HG03039 (cell line): Measurements from ENCODE around the gene IKZF1.

Experiments used
- ATAC-seq: cut with Tn5 transposase; IDR thresholded peaks from one replicate; pipeline ENCODE4 v1.9.1; 2021; ENCODE audit warnings: mild to moderate bottlenecking, moderate library complexity; ENCODE audit not compliant: unreplicated experiment

The IKZF1 gene

GRCh38 chr7:50369143-50370026 is 64.9 kb downstream of the IKZF1 start:
- no peak for ATAC-seq

DNA sequence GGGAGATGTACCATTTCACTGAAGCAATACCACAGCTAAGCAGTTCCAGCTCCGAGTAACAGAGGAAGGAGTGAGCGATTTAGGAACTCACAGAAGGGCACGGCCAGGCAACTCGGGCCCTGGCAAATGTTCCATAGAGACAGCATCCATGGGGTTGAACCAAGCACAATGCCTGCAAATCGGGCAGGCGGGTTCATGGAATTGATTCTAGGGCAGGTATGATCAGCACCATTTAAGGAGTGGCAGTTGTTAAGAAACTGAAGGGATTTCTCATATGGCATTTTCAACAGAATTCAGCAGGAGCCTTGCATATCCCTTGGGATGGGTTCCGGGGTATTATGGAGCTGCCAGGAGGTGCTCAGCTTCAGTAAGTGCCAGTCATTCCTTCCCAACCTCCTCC is 66.4 kb downstream of the IKZF1 start:
- ATAC-seq: no peak

DNA sequence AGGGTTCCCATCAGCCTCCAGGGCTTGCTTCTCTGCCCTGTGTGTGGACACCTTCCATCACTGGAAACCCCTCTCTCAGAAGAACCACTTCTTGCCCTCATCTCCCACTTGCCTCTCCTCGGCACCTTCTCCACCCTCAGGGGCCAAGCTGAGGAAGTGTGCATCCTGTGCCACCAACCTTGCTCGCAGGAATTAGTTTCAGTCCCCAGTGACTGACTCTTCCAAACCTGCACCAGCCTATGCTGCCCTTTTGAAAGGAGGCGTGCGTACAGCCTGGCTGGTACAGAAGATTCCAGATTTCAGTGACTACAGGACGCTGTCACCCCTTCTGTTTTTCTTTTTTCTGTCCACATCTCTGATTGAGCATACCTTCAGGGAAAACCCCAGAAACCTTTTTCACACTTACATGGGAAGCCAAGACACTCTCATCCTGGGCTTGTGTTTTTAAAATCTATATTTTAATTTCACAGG is 67.1 kb downstream of the IKZF1 start:
- ATAC-seq: no peak

DNA sequence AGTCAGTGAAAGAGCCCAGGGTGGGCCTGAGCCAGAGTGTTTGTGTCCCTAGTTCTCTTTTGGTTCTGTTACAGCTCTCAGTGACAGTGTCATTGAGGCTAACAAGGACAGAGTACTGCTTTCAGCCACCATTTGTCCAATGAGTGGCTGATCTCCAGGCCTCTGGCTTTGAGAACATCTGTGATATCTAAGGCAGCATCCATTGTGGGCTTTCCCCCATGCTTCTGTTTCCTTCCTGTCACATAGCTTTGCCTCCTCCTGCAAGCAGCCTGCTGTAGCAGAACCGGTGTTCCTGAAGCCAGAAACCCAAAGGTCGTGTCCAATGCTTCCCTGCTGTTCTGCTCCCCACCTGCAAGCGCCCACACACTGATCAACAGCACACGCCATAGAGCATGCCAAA is 68.4 kb downstream of the IKZF1 start:
- no peak for ATAC-seq

DNA sequence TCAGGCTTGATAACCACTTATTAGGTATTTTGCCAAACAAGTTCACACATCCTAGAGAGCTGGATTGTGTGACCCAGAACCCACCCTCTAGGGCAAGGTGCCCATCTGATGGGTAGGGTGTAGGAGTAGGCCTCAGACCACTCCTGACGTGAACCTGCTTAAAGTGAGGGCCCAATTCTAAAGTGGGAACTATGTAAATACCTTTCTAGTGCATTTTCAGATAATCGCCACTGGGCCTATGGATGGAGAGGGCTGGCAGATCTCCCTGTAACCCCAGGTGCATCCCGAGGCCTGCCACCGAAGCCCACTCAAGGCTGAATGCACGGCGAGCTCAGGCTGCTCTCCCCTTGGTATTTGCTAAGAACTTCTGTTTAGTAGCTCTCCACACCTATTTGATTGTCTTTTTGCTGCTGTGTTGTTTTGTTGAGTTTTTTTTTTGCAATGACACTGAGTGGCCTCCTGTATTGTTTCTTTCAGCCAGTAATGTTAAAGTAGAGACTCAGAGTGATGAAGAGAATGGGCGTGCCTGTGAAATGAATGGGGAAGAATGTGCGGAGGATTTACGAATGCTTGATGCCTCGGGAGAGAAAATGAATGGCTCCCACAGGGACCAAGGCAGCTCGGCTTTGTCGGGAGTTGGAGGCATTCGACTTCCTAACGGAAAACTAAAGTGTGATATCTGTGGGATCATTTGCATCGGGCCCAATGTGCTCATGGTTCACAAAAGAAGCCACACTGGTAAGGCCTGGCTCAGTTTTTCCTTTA is 71.7 kb downstream of the IKZF1 start:
- no peak for ATAC-seq

GRCh38 chr7:50377356-50377755 is 72.8 kb downstream of the IKZF1 start:
- ATAC-seq: no peak

GRCh38 chr7:50379082-50379481 is 74.6 kb downstream of the IKZF1 start:
- ATAC-seq: no peak

GRCh38 chr7:50379539-50379938 is 75.0 kb downstream of the IKZF1 start:
- no peak for ATAC-seq

DNA sequence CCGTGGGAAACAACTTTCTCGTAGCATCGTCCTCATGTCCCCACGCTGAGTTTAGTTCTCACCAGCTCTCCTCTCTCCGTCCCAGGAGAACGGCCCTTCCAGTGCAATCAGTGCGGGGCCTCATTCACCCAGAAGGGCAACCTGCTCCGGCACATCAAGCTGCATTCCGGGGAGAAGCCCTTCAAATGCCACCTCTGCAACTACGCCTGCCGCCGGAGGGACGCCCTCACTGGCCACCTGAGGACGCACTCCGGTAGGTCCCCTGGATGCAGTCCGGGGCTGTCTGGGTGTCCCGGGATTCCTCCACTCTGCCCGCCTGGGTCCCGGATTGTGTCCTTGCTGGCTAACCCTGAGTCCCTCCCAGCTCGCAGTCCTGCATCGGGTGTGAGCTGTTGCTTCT is 77.9 kb downstream of the IKZF1 start:
- ATAC-seq: no peak

GRCh38 chr7:50387351-50387750 is 82.8 kb downstream of the IKZF1 start:
- ATAC-seq: no peak

DNA sequence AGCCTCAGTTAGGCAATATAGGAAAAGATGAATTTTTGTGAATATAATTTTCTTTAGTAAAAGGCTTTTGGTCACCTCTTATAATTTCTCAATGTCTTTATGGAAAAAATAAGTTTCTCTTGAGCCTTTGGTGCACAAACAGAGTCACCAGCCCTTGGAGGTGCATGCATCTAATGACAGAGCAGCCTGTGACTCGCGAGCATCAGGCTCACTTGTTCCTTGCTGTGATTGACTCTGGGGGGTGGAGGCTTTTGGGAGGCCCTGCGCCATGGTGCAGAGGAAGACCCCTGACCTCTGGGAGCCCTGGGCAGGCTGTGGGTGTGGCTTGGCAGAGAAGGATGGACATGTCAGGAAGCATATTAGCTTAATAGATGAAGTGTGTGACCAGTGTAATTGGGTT is 85.4 kb downstream of the IKZF1 start:
- ATAC-seq: no peak

GRCh38 chr7:50391386-50391785 is 86.9 kb downstream of the IKZF1 start:
- ATAC-seq: no peak

DNA sequence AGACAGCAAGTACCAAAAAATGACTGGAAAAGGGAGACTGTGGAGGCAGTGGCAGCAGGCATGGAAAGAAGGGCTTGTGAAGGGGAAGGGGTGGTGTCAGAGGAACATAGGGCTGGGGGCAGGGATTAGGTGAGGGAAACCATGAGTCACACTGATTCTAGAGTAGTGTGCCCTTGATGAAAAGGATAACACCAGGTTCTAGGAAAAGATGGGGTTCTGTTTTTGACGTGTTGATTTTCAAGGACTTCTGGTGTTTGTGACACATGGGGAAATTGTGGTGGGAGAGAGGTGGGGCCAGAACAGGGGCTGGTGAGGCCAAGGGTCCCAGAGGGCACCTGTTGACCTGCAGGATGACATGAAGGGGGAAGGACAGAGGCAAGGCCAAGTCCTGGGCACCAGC is 88.6 kb downstream of the IKZF1 start:
- no peak for ATAC-seq

- ATAC-seq: peak; percentile 45
Measured at GRCh38 chr7:50393547-50394252, 89.2 kb downstream of the IKZF1 start.

DNA sequence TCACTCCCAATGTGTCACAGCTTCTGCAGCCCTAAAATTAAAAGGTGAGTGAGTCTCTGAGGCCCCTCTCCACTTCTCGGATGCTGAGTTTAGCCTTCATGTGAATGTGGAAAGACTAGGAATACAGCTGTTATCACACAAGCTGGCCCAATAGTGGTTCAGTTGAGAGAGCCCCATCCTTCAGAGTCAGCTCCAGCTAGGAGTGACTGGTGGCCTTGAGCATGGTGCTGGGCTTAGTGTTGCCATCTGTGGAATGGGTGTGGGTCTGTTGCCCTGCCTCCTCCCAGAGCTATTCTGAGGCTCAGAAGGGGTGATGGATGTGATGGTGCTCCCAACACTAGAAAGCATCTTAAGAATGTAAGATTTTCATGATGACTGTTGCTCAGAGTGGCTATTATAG is 89.8 kb downstream of the IKZF1 start:
- no peak for ATAC-seq

- ATAC-seq: peak; percentile 17
Measured at GRCh38 chr7:50396856-50397255, 92.3 kb downstream of the IKZF1 start.

DNA sequence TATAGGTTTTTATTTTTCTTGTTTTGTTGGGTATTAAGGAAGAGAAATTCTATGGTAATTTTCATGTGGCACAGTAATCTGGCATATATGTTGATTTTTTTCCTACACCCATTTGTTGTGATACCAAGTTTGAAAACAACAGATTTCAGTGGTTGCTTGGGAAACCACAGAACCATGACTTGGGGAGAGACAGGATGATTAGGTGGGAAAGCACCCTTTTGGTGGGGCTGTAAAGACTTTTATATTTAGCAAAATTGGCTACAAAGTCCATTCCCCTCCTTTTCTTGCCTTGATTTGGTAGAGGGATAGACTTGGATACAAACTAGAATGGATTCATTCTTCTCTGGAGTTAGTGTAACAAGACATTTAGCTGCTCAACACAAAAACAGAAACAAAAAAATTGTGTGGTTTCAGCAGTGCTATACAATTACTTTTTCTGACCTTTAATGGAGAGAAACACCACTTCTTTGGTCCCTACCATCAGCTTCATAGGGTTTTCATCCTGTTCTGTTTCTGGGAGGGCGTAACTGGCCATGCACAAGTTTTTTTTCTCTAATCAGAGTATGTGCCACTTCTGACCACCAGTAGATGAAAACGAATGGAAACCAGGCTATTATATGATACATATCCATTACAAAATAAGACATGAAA is 92.9 kb downstream of the IKZF1 start:
- ATAC-seq: peak; percentile 60

- ATAC-seq: no peak
Measured at GRCh38 chr7:50397971-50398324, 93.4 kb downstream of the IKZF1 start.

DNA sequence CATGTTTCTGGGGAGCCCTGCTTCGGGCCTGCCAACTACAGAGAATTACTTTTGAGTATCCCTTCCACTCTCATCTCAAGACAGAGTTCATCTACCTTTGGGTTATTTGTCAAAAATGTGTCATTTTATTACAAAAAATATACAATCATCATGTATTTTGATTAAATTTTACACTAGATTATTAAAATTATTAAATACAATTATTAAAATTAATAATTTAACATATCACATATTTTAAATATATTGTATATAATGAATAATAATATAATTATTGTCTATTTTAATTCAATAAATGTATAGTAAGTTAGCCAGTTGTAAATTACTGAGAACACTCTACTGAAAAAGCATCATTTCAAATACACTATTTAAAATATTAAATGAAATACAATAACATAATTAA is 94.7 kb downstream of the IKZF1 start:
- no peak for ATAC-seq

- no peak for ATAC-seq
Measured at GRCh38 chr7:50399635-50400034, 95.1 kb downstream of the IKZF1 start.

GRCh38 chr7:50400114-50400513 is 95.6 kb downstream of the IKZF1 start:
- no peak for ATAC-seq
